NCI-H1694 (cell line): ENCODE results near the gene GCDH.

Source experiments
- DNase-seq: peaks from one replicate; lab custom pipeline; 2025; lab: John Stamatoyannopoulos, UW

Gene GCDH

DNA sequence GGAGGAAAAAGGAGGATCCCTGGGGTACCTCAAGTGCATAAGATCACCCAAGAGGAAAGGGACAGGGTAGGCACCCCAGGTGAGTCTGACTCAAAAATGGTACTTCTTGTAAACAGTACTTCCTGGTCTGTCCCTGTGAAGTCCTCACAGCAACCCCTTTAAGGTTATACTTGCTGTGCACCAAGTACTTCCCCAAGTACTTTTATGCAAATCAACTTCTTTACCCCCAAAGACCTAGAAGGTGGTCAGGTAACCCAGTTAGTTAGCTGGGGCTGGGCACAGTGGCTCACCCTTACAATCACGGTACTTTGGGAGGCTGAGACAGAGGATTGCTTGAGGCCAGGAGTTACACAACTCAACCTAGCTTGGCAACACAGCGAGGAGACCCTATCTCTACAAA, 49.9 kb downstream of the GCDH start:
- no peak for DNase-seq

GRCh38 chr19:12943437-12944044, 52.6 kb downstream of the GCDH start:
- no peak for DNase-seq

DNA sequence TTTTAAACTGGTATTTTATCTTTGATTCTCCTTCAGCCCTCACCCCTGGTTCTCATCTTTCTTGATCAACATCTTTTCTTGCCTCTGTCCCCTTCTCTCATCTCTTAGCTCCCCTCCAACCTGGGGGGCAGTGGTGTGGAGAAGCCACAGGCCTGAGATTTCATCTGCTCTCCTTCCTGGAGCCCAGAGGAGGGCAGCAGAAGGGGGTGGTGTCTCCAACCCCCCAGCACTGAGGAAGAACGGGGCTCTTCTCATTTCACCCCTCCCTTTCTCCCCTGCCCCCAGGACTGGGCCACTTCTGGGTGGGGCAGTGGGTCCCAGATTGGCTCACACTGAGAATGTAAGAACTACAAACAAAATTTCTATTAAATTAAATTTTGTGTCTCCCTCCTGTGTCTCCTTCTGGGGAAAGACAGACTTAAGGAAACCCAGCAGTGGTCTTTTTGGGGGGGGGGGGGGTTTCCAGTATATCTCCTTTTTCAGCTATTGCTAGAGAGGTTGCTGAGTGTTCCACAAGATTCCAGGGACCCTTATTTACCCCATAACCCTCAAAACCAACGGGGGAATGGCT, 53.2 kb downstream of the GCDH start:
- no peak for DNase-seq

- peak; percentile 81 for DNase-seq
These were observed 54.6 kb downstream of the GCDH start, which contains the start of gene RAD23A for GRCh38 chr19:12945479-12946091. Gene RAD23A (plus strand): TSS chr19:12945862. CDS start chr19:12945949, 87 bp downstream.

DNA sequence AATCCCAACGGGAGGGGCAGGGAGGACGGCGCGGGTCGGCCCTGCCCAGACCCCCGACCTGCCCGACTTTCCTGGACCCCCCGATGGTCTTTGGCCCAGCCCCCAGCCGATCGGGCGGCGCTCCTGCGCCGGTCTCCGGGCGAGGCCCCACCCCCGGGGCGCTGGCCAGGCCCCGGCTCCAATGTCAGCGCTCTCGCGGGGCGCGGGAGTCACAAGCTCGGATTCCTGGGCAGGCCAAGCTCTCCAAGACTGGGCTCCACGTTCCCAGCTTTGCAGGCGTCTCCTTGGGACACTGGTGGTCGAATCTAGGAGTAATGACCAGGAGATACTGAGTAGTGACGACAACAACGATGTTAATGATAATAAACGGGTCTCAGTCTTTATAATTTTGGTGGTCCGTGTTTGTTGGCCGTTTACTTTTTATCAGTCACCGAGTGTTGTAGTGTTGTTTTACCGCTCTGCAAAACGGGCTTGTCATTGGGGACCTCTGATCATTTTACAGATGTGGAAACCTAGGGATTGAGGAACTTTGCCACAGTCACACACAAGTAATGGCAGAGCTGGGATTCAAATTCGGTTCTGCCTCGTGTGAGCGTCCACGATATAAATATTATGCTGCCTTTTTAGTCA, 55.2 kb downstream of the GCDH start:
- no peak for DNase-seq

GRCh38 chr19:12946731-12947496, 56.0 kb downstream of the GCDH start:
- no peak for DNase-seq

- DNase-seq: no peak
These were observed 57.0 kb downstream of the GCDH start for GRCh38 chr19:12947702-12948611.

- no peak for DNase-seq
These were observed 57.8 kb downstream of the GCDH start for GRCh38 chr19:12948612-12949362.
